Measurements from ENCODE around the gene DSCAM. TPM values are rescaled to one million over a fixed set of nuclear protein-coding genes. Genes with fewer than 3 reads are reported as not detected.

DSCAM gene
- total RNA-seq, 1 donor from 2014 or later, result not detected

DNA sequence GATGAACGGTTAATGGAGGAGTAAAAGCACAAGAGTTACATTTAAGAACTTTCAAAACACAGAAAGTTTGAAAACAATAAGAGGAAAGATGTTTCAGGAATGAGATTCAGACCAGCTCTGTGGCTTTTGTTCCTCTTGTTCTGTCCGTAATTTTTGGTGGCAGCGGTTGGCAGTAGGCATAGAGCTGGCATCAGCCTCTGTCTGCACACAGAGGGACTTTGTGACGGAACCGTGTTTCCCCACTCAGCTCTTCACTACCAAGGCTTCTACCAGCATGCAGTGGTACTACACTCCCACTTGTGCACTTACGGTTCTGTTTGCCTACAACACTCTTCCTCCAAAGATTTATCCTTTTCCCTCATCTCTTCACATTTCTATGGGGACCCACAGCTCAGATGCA, 212.8 kb downstream of the DSCAM start:
- intact Hi-C loops (cut with DNase I), result no loop called here

GRCh38 chr21:40633048-40633447, 213.9 kb downstream of the DSCAM start:
- no peak for DNase-seq (ENCODE audit: low spot score)
- intact Hi-C loops (cut with DNase I), result no loop called here

More for the DNA sequence above, 212.8 kb downstream of the DSCAM start:
- no peak for DNase-seq (ENCODE audit: low spot score)

GRCh38 chr21:40631211-40631610, 215.7 kb downstream of the DSCAM start:
- no peak for DNase-seq (ENCODE audit: low spot score)
- intact Hi-C loops (cut with DNase I), result no loop called here

DNA sequence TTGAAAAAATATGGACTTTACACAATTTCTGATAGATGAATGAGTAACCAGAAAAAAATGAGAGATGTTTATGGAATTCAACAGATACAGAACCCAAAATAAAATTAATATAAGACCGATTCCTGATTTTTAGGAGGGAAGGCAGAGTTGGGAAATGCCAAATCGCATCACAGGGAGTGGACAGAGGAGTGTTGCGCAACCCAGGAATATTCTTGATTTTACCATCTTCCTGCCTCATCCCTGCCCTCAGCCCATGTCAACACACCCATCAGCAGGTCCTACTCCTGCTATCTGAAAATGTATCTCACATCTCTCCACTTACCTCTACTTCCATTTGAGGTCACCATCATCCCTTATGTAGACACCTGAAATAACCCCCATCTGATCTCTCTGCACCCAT, 221.0 kb downstream of the DSCAM start:
- intact Hi-C loops (cut with DNase I), result no loop called here
- DNase-seq (ENCODE audit: low spot score), result no peak

GRCh38 chr21:40623528-40623927, 223.4 kb downstream of the DSCAM start:
- intact Hi-C loops (cut with DNase I), result no loop called here
- no peak for DNase-seq (ENCODE audit: low spot score)

GRCh38 chr21:40622531-40622930, 224.4 kb downstream of the DSCAM start:
- no peak for DNase-seq (ENCODE audit: low spot score)
- intact Hi-C loops (cut with DNase I), result no loop called here

DNA sequence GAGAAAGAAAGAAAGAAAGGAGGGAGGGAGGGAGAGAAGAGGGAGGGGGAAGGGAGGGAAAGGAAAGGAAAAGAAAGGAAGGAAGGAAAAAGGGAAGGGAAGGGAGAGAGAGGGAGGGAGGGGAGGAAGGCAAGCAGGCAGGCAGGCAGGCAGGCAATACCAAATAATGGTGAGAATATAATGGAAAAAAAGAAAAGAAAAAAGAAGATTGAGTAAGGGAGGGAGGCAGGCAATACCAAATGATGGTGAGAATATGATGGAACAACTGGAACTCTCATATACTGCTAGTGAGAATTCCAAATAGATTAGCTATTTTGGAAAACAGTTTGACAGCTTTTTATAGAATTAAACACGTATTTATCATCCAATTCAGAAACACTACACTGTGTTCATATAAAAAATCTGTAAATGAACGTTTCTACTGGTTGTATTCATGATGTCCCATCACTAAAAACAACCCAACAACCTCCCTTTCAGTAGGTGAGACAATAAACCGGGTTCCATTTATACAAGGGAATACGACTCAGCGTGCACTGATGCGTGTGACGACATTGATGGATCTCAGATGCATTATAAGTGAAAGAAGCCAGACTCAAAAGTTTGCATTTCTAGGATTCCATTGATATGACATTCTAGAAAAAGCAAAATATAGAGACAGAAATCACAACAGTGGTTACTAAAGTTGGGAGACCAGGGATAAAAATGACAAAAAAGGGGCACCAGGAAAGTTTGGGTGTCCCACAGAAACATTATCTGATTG, 226.4 kb downstream of the DSCAM start:
- no peak for DNase-seq (ENCODE audit: low spot score)
- intact Hi-C loops (cut with DNase I), result no loop called here

GRCh38 chr21:40618191-40618973, 228.6 kb downstream of the DSCAM start:
- no peak for DNase-seq (ENCODE audit: low spot score)
- intact Hi-C loops (cut with DNase I), result no loop called here

GRCh38 chr21:40616377-40616704, 230.6 kb downstream of the DSCAM start:
- no peak for DNase-seq (ENCODE audit: low spot score)
- intact Hi-C loops (cut with DNase I), result no loop called here

DNA sequence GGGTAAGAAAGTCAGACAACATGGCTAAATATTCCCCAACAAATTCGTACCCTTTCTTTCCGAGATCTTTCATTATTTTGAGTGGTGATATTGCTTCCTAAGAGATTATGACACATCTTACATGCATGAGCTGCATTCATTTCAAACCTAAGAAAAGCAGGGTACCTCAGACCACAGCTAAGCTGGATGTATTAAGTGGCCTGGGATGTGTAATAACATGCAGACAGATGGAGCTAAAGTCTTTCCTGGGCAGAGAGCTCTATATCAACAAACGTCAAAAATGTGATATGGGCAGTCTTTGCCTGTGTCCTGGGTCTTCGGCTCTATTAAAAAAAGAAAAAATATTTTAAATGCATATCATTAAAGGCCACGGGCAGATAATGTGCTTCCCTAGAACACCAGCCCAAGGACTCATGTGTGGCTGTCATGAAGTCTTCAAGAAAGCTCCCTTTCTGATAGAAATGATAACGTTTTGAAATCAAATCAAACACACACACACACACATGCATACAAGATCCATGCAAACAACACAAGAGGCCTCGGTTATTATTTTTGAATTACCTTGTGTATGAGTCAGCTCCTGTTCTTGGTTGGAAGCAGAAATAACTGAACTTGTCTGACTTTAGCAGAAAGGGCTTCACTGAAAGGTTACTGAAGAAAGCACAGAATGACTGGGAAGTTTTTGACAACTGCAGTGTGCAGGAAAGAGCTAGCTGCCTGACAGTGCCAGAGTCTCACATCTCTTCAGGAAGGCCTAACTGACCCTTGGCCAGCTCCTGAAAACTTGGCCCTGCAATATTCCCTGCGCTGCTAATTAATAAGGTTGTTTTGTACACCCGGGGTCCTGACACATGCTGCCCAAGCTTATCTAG, 231.2 kb downstream of the DSCAM start:
- DNase-seq (ENCODE audit: low spot score), result no peak
- intact Hi-C loops (cut with DNase I), result no loop called here

GRCh38 chr21:40613546-40614030, 233.4 kb downstream of the DSCAM start:
- intact Hi-C loops (cut with DNase I), result no loop called here
- no peak for DNase-seq (ENCODE audit: low spot score)

GRCh38 chr21:40610345-40610744, 236.6 kb downstream of the DSCAM start:
- intact Hi-C loops (cut with DNase I), result no loop called here
- no peak for DNase-seq (ENCODE audit: low spot score)

DNA sequence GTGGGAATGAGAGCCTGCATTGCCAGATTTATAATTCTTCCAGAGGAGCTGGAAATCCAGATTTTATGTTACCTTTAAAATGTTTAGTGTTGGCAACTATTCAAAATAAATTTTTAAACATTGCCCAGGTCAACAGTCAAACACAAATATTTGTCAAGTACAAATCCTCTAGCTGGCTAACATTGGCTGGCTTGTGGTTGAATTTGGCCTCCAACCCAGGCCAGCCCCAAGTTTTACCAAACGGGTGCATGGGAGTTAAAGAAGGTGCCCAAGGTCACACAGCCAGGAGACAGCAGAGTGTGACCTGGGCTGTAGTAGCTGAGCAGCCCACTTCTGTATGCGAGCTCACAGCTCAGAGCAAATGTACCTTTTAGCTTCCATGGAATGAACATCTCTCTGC, 240.6 kb downstream of the DSCAM start:
- intact Hi-C loops (cut with DNase I), result no loop called here
- no peak for DNase-seq (ENCODE audit: low spot score)

DNA sequence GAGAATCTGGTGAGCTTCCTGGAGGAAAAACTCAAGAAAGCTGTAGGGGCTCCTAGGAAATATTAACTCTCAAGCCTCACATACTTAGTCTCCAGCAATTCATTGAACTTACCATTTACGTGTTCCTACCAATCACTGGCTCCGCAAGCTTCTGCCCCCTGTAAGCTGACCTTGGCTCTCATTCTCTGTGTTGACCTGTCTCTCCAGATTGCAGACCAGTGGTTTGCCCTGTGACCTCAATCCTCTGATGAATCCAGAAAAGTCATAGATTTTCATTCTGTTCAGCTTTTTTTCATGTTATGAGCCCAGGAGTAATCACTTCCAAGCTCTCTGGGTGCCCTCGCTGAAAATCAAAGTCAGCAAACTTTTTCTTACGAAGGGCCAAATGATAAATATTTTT, 241.9 kb downstream of the DSCAM start:
- DNase-seq (ENCODE audit: low spot score), result no peak
- intact Hi-C loops (cut with DNase I), result no loop called here

DNA sequence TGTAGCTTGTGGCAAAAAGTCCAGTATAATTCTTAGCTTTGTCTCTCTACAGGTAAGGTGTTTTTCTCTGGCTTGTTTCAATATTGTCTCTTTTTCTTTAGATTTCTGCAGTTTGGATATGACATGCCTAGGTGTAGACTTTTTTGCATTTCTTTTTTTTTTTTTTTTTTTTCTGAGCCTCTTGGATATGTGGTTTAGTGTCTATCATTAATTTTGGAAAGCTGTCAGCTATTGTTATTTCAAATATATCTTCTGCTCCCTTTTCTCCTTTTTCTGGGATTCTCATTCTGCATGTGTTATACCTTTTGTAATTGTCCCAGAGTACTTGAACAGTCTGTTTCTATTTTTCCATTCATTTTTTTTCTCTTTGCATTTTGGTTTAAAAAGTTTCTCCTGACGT, 243.2 kb downstream of the DSCAM start:
- intact Hi-C loops (cut with DNase I), result no loop called here
- no peak for DNase-seq (ENCODE audit: low spot score)

- DNase-seq (ENCODE audit: low spot score), result no peak
- intact Hi-C loops (cut with DNase I), result no loop called here
These were observed 244.9 kb downstream of the DSCAM start for GRCh38 chr21:40602080-40602479.

- no peak for DNase-seq (ENCODE audit: low spot score)
- intact Hi-C loops (cut with DNase I), result no loop called here
These were observed 251.2 kb downstream of the DSCAM start for GRCh38 chr21:40595806-40596205.

- intact Hi-C loops (cut with DNase I), result no loop called here
- DNase-seq (ENCODE audit: low spot score), result no peak
These were observed 259.1 kb downstream of the DSCAM start for GRCh38 chr21:40587736-40588346.

GRCh38 chr21:40586575-40586974, 260.4 kb downstream of the DSCAM start:
- no peak for DNase-seq (ENCODE audit: low spot score)
- intact Hi-C loops (cut with DNase I), result no loop called here
